ENCODE data around the gene CIDEC. TPM values are rescaled to one million over a fixed set of nuclear protein-coding genes. Genes with fewer than 3 reads are reported as not detected.

The CIDEC gene
- polyA plus RNA-seq, 1 donor from 2014 or later, result not detected

DNA sequence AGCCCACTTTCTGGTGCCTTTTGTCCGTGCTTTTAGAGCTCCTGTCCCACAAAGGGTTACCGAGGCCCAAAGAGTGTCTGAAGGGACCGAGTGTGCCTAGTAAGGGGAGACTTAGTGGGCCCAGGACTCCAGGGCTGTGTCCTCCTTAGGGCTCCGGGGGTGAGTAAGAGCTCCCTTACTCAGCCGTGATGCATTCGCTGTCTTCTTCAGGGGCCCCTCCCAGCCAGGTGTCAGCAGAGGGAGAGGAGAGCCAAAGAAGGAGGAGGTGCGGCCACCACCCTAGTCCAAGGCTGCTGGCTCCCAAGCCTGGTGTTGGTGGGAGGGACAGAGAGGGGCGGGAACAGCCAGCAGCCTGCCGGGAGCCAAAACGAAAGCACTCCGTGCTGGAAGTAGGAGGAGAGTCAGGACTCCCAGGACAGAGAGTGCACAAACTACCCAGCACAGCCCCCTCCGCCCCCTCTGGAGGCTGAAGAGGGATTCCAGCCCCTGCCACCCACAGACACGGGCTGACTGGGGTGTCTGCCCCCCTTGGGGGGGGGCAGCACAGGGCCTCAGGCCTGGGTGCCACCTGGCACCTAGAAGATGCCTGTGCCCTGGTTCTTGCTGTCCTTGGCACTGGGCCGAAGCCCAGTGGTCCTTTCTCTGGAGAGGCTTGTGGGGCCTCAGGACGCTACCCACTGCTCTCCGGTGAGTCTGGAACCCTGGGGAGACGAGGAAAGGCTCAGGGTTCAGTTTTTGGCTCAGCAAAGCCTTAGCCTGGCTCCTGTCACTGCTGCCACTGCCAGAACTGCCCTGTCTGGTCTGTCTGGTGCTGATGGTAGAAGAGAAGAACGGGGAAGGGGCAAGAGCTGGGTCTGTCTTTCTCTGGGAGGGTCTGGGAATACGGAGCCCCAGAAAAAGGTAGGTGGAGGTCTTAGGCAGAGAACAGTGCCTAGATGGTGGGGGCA lies 37.0 kb upstream of the CIDEC start, which contains the start of gene IL17RC:
Gene IL17RC (plus strand): TSS at position 365 of the 947 bp plus-strand sequence. CDS start 218 bp downstream, at position 583.
- H3K27ac ChIP-seq (ENCODE audit: low read length), result no peak within 1 kb of the TSS

More for the DNA sequence above, 37.0 kb upstream of the CIDEC start, which contains the start of gene IL17RC:
- Histone ChIP-seq H3K79me2 (replicated peaks; ENCODE audit: insufficient read depth, low read length) (no peaks in the 10 kb centered on the region), H3K36me3 (ENCODE audit: insufficient read depth, low read length) (no peaks in the 10 kb centered on the region), H3K4me3 (ENCODE audit: low read length) (peak within 1 kb of the TSS; percentile 62), H3K9me3 (ENCODE audit: low read length) (no peaks in the 10 kb centered on the region), H3K4me2 (ENCODE audit: low read length) (no peak within 1 kb of the TSS), H3F3A (ENCODE audit: insufficient read depth, low read length, poor library complexity, severe bottlenecking) (no peaks in the 10 kb centered on the region), H4K20me1 (ENCODE audit: insufficient read depth) (no peaks in the 10 kb centered on the region), H2AFZ (ENCODE audit: low read depth, low read length) (no peak within 1 kb of the TSS), H3K9ac (ENCODE audit: low read length) (peak within 1 kb of the TSS; percentile 45), H3K9me2 (ENCODE audit: insufficient read depth, low read length) (no peaks in the 10 kb centered on the region), H3K27me3 (ENCODE audit: insufficient read depth, low read depth, low read length) (peaks cover 16% of the 10 kb centered on the region)
- TF ChIP-seq RAD21 (conservative IDR thresholded peaks at IDR 0.05) (no peak), TAF1 (IDR thresholded peaks at IDR 0.05; ENCODE audit: low read depth) (no peak), EP300 (conservative IDR thresholded peaks at IDR 0.05; ENCODE audit: poor library complexity, severe bottlenecking) (no peak), EZH2 (IDR thresholded peaks at IDR 0.05; ENCODE audit: borderline replicate concordance, insufficient read depth, low read length, poor library complexity, severe bottlenecking) (no peak), REST (IDR thresholded peaks at IDR 0.05; ENCODE audit: borderline replicate concordance) (no peak), MXI1 (conservative IDR thresholded peaks at IDR 0.05; ENCODE audit: poor library complexity, severe bottlenecking) (no peak), POLR2AphosphoS5 (IDR thresholded peaks at IDR 0.05) (no peak), SMC3 (conservative IDR thresholded peaks at IDR 0.05; ENCODE audit: poor library complexity) (no peak), CTCF (IDR thresholded peaks at IDR 0.05; ENCODE audit: poor library complexity, severe bottlenecking) (no peak)
